HG02943 (cell line): Measurements from ENCODE around the gene SHISAL2B.
"Not testable (repeated sequence)": the region's sequence is repeated elsewhere in the genome, so short reads cannot be mapped to it uniquely, and the experiment has no call there.

Experiments
- ATAC-seq: cut with Tn5 transposase; IDR thresholded peaks from one replicate; pipeline ENCODE4 v1.9.1; 2021; ENCODE audit warnings: mild to moderate bottlenecking, low read depth, moderate library complexity; ENCODE audit not compliant: unreplicated experiment

The SHISAL2B gene

DNA sequence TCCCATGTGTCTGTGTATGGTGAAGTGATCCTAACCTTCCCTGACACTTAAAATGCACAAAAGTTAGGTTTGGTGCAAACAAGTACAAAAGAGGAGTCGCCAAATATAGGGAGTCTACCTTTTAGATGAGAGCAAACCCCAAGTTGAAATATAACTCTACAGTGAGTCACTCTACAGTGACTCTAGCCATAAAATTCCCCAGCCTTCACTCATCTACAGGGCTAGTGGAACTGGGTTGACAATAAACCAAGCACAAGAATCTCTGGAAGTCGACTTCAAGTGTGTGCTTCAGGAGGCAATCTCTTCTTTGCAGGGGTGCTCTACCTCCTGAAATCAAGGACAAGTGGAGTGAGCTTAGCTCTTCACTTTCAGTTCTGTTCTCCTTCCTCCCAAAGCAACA is 3.3 kb downstream of the SHISAL2B start:
- ATAC-seq: no peak

GRCh38 chr5:64696414-64696813 is 6.1 kb downstream of the SHISAL2B start:
- ATAC-seq: not testable (repeated sequence)

- no peak for ATAC-seq
Observed at GRCh38 chr5:64700765-64701164, 10.5 kb downstream of the SHISAL2B start.

DNA sequence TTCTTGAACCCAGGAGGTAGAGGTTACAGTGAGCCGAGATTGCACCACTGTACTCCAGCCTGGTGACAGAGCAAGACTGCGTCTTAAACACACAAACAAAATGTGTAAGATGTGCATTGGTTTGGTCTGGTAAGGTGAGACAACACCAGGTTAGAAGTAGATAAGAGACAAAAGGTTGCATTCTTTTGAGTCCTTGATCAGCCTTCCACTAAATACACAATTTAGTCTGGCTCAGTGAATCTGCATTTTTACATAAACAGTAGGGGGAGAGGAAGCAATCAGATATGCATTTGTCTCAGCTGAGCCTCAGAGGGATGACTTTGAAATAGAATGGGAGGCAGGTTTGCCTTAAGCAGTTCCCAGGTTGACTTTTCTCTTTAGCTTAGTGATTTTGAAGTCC is 15.8 kb downstream of the SHISAL2B start:
- not testable (repeated sequence) for ATAC-seq

GRCh38 chr5:64707191-64707590 is 16.9 kb downstream of the SHISAL2B start:
- no peak for ATAC-seq

GRCh38 chr5:64714495-64714894 is 24.2 kb downstream of the SHISAL2B start:
- ATAC-seq: not testable (repeated sequence)

DNA sequence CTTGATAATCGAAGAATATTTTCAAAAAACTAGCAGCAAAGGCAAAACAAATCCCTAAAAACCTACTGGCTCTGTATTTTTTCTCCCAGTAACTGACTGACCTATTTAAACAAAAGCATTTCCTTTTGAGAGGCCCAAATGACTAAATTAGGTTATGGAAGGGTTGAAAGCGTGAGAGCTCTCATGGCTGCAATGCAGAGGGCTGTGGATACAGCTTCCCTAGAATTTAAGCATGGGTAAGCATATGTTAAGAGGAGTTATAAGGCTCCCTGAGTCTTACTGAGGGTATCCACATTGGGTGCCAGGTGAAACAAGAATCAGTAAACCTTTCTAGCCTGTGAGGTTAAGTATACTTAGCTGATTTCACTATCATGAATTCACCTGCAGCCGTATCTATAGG is 32.3 kb downstream of the SHISAL2B start:
- no peak for ATAC-seq

DNA sequence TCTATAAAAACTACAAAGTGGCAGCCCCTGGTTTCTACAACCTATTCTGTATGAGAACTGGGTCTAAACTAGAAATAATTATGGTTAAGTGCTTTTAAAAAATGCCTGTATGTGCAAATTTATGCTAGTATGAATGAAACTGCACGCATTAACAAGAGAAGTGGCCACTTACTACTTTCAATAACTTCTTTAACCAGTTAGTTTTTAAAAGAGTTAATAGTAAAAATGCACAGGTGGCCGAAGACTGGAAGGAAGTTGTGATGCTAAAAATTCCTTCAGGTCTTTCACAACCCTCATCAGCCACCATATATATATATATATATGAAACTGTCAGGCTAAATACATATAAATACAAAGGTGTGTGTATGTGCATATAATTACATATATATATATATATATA is 36.8 kb downstream of the SHISAL2B start:
- ATAC-seq: no peak

DNA sequence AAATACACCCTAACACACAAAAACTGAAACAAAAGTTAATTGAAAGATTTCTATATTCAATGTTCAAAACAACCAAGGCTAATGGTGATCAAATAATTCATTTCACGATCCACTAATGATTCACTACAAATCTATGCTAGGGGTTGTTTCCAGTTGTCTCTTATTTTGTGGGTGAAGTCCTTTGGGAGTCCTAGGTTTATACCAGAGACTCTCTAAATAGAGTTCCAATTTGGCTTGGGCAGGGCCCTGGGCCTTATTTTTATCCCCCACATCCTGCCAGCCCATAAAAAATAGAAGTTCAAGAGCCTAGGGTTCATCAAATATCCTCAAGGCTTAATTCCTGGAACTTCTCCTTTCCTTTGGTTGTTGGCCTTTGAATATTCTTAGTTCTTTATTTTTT is 52.1 kb downstream of the SHISAL2B start:
- no peak for ATAC-seq

GRCh38 chr5:64742821-64743220 is 52.5 kb downstream of the SHISAL2B start:
- no peak for ATAC-seq

- no peak for ATAC-seq
Observed at GRCh38 chr5:64744914-64745313, 54.6 kb downstream of the SHISAL2B start.

DNA sequence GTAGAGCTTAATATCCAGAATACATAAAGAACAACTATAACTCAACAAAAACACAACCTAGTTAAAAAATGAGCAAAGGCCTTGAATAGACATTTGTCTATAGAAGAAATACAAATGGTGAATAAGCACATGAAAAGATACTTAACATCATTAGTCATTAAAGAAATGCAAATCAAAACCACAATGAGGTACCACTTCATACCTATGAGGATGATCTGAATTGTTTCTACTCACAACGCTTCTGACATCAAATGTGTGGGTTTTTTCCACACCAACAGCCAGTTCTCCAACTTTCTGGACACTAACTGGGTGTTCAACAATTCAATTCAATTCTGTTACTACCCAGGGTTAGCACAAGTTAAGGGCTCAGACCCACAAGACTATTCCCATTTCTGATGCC is 56.1 kb downstream of the SHISAL2B start:
- ATAC-seq: no peak

DNA sequence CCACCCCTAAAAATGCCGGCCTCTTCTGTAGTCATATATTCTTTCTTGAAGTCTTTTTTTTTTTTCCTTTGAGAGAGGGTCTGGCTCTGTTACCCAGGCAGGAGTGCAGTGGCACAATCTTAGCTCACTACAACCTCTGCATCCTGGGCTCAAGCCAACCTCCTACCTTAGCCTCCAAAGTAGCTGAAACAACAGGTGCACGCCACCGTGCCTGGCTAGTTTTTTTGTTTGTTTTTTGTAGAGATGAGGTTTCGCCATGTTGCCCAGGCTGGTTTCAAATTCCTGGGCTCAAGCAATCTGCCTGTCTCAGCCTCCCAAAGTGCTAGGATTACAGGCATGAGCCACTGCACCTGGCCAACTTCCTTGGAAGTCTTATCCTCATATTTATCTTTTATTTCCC is 59.1 kb downstream of the SHISAL2B start:
- no peak for ATAC-seq

GRCh38 chr5:64754066-64754465 is 63.8 kb downstream of the SHISAL2B start:
- ATAC-seq: no peak

DNA sequence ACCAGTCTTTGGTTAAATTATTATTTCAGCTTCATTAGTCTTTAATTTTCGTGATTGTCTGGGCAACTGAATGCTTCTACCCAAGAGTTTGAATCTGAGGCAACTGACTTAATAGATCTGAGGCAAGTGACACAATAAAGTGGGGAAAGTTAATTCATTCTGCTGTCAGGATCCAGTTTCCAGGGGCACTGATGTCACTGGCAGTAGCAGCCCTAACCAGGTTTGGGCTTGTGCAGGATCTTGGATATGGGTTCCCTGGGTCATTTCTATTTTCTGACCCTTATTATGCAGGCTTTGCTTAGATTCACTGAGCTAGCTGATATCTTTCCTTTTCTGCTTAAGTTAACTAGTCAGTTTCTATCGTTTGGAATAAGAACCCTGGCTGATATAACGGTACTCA is 68.6 kb downstream of the SHISAL2B start:
- no peak for ATAC-seq

DNA sequence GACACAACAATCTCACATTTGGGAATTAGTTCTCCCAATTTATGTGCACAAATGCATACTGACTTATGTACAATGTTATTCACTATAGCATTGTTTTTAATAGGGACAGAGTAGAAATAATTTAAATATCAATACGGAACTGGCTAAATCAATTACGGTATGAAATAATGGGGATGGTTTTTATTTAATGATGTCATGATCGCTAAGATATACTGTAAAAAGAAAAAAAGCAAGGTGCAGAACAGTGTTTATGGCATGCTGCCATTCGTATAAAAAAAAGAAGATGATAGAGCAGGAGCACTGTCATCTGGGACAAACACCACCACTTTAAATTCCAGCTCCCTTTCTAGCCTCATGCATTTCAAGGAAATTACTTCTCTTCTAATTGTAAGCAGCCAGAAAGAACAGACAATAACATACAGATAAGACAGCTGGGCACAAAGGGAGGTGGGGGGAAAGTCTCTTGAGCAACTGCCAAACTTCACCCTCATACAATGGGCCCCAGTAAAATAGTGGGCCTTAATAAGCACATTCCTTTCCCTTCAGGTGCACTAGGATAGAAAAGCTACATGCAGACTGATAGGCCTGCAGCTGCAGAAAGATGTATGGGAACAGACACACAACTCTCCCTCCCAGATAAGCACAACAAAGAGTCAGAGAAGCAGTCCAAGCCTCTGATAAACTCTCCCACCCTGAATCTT is 69.8 kb downstream of the SHISAL2B start:
- ATAC-seq: no peak

DNA sequence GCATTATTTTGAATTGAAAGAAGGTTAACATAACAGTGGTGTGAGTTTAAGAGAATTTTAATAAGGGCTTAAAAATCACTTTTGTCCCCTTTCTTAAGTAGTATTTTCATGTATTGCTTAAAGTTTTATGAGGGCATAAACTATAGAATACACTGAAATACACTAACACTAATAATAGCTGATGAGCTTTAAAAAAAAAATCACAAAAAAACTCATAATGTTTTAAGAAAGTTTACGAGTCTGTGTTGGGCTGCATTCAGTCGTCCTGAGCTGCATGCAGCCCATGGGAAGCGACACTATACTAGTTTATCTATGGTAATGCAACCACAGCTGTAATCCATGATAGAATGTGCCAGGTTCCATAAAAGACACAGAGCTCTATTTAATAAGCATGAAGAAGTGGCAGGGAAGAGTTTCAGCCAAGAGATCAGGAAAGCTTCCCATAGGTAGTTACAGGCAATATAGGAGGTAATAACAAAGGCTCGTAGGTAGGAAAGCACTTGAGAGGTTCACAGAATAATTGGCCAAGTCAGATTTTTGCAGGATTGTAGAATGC is 73.7 kb downstream of the SHISAL2B start:
- ATAC-seq: no peak

GRCh38 chr5:64765804-64766504 is 75.7 kb downstream of the SHISAL2B start:
- ATAC-seq: no peak

DNA sequence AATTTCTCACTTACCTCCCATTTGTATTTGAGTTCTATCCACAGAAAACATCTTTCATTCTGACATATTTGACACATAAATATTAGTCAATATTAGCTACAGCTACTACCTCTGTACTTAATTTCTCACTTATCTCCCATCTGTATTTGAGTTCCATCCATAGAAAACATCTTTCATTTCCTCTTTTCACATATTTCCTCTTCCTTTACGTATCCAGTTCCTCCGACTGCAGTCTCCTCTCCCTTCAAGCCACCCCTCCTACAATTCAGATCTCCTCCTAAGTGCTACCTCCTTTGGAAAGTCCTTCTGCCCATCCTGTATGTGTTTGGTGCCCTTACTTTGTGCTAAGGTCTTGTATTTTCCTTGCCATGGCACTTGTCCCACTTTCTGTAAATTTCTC is 76.6 kb downstream of the SHISAL2B start:
- no peak for ATAC-seq
